ENCODE results near the gene ARPC1B. TPM values are rescaled to one million over a fixed set of nuclear protein-coding genes. Genes with fewer than 3 reads are reported as not detected.
"Not testable (repeated sequence)": the region's sequence is repeated elsewhere in the genome, so short reads cannot be mapped to it uniquely, and the experiment has no call there.

Gene ARPC1B
- total RNA-seq, 2 donors from 2014 or later: 141 to 143 TPM

DNA sequence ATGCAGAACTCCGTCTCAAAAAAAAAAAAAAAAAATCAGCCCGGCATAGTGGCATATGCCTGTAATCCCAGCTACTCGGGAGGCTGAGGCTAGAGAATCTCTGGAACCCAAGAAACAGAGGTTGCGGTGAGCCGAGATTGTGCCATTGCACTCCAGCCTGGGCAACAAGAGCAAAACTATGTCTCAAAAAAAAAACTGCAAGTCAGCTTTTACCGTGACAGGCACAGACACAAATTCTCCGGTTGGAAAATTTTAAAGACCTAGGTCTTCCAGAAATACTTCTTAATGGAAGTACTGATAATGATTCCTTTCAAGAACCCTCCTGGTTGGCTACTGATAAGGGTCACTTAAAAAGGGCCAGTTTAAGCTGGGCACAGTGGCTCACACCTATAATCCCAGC lies 19.4 kb upstream of the ARPC1B start:
- Histone ChIP-seq H3K9me3 (no peaks in the 10 kb centered on the region), H3K4me3 (no peak overlapping the region), H3K9ac (ENCODE audit: low read depth in 2 of 2, low read length in 2 of 2) (no peak overlapping the region), H3K36me3 (peaks cover 46% of the 10 kb centered on the region), H3K27ac (no peak overlapping the region), H3K27me3 (no peaks in the 10 kb centered on the region), H3K4me1 (no peaks in the 10 kb centered on the region)
- no peak for DNase-seq
- intact Hi-C loops (cut with DNase I): no loop called here
- TF ChIP-seq CTCF (IDR thresholded peaks at IDR 0.05): no peak

DNA sequence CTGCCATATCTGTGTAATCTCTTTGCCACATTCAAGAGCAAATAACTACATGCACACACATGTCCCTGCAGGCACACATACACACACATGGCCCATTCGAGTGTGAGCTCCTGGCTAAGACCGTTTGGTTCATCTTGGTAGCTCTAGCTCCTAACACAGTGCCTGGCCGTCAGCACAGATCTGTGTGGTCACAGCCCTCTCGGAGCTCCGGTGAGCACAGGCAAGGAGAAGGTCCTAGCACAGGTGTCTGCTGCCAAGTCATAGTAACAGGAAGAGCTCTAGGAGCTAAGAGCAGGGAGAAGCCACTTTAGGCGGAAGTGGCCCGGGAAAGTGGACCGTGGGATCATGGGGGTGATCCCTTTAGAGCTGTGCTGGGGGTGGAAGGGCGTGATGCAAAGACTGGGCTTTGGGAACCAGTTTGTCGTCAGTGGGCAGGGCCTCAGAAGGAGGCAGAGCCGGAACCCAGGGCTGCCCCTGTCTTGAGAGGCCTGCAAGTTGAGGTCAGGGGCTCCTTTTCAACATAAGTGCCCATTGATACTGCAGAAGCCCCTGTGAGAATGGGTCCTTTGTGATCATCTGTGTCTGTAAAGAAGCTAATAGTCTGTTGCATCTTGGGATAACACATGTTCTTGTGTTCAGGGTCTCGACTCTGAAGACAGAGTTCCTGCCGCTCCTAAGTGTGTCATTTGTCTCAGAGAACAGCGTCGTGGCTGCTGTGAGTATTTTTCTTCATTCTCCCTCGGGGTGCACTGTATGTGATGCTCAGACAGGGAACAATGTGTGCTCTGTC lies 16.6 kb upstream of the ARPC1B start:
- H3K9me3 ChIP-seq: no peaks in the 10 kb centered on the region
- H3K36me3 ChIP-seq: peaks cover 29% of the 10 kb centered on the region
- H3K4me3 ChIP-seq: no peak overlapping the region
- TF ChIP-seq CTCF (IDR thresholded peaks at IDR 0.05): no peak
- H3K4me1 ChIP-seq: no peaks in the 10 kb centered on the region
- no peak overlapping the region for H3K9ac ChIP-seq (ENCODE audit: low read depth in 2 of 2, low read length in 2 of 2)
- intact Hi-C loops (cut with DNase I): no loop called here
- H3K27me3 ChIP-seq: no peaks in the 10 kb centered on the region
- no peak for DNase-seq
- no peak overlapping the region for H3K27ac ChIP-seq

DNA sequence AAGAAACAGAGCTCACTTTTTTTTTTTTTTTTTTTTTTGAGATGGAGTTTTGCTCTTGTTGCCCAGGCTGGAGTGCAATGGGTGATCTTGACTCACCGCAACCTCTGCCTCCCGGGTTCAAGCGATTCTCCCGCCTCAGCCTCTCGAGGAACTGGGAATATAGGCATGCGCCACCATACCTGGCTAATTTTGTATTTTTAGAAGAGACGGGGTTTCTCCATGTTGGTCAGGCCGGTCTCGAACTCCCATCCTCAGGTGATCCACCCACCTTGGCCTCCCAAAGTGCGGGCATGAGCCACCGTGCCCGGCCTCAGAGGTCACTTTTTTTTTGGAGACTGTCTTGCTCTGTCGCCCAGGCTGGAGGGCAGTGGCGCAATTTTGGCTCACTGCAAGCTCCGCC lies 16.0 kb upstream of the ARPC1B start:
- intact Hi-C loops (cut with DNase I); H3K27ac ChIP-seq: not testable (repeated sequence)

DNA sequence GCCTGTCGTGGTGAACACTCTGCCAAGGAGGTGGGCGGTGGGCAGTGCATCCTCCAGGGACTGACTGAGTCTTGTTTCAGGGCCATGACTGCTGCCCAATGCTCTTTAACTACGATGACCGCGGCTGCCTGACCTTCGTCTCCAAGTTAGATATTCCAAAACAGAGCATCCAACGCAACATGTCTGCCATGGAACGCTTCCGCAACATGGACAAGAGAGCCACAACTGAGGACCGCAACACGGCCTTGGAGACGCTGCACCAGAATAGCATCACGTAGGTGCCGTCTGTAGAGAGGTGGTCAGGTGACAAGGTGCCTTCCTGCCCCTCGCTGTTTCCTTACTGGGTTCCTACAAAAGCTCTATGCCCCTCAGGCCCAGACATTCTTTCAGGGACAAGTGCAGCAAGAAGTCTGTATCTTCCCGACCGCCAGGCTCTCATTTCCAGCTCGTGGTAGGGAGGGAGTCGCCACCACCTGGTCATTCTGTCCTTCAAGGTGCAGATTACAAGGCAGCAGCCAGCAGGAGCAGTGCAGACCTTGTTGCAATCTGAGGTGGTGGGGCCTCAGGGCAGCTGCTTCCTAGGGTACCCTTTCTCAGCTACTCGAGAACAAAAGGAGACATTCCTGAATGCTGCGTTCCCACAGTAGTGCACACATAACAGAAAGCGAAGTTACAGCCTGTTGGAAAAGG lies 14.9 kb upstream of the ARPC1B start:
- intact Hi-C loops (cut with DNase I): no loop called here
- TF ChIP-seq CTCF (IDR thresholded peaks at IDR 0.05): no peak
- no peak for DNase-seq
- Histone ChIP-seq H3K36me3 (peaks cover 22% of the 10 kb centered on the region), H3K27ac (no peak overlapping the region), H3K9ac (ENCODE audit: low read depth in 2 of 2, low read length in 2 of 2) (no peak overlapping the region), H3K4me3 (no peak overlapping the region), H3K9me3 (no peaks in the 10 kb centered on the region), H3K27me3 (no peaks in the 10 kb centered on the region), H3K4me1 (no peaks in the 10 kb centered on the region)

More for the DNA sequence above, 16.0 kb upstream of the ARPC1B start:
- not testable (repeated sequence) for DNase-seq; H3K4me3 ChIP-seq; H3K27me3 ChIP-seq; H3K4me1 ChIP-seq; H3K9me3 ChIP-seq; H3K9ac ChIP-seq (ENCODE audit: low read depth in 2 of 2, low read length in 2 of 2)
- H3K36me3 ChIP-seq: peaks cover 28% of the 10 kb centered on the region

DNA sequence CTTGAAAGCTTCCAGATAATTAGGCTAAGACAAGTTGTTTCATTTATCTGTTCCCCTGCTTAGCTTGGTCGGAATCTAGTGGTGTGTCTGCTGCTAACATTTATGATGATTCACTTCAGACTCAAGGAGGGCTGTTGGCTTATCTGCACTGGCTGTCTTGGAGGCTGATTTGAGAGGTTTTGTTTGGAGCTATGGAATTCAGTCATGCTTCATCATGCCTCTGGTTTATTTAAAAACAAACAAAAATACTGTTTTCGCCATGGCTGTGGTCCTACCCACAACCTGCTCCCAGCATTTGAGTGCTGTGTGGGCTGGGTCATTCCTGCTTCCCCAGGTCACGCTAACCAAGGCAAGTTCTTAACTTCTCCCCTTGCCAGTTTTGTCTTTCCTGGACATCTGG lies 11.7 kb upstream of the ARPC1B start:
- H3K4me1 ChIP-seq: no peaks in the 10 kb centered on the region
- H3K36me3 ChIP-seq: peaks cover 10% of the 10 kb centered on the region
- no peak overlapping the region for H3K9ac ChIP-seq (ENCODE audit: low read depth in 2 of 2, low read length in 2 of 2)
- DNase-seq: no peak
- no peaks in the 10 kb centered on the region for H3K9me3 ChIP-seq
- H3K4me3 ChIP-seq: no peak overlapping the region
- intact Hi-C loops (cut with DNase I): no loop called here
- H3K27ac ChIP-seq: no peak overlapping the region
- no peaks in the 10 kb centered on the region for H3K27me3 ChIP-seq
- no peak for TF ChIP-seq CTCF (IDR thresholded peaks at IDR 0.05)

- H3K27me3 ChIP-seq: no peaks in the 10 kb centered on the region
- H3K9ac ChIP-seq (ENCODE audit: low read depth in 2 of 2, low read length in 2 of 2): no peak overlapping the region
- no peaks in the 10 kb centered on the region for H3K4me1 ChIP-seq
- no peak overlapping the region for H3K4me3 ChIP-seq
- H3K27ac ChIP-seq: no peak overlapping the region
- intact Hi-C loops (cut with DNase I): no loop called here
- no peak for TF ChIP-seq CTCF (IDR thresholded peaks at IDR 0.05)
- H3K36me3 ChIP-seq: peaks cover 10% of the 10 kb centered on the region
- no peaks in the 10 kb centered on the region for H3K9me3 ChIP-seq
- DNase-seq: no peak
These were observed 11.2 kb upstream of the ARPC1B start for GRCh38 chr7:99363286-99363685.

Measured in colonic mucosa (tissue), 4 donors.